HT1080 (cell line): ENCODE results near the gene DIAPH2. TPM values are rescaled to one million over a fixed set of nuclear protein-coding genes. Genes with fewer than 3 reads are reported as not detected.

ENCODE experiments used
- DNase-seq: peaks from one replicate; pipeline ENCODE4 v3.0.0-alpha.2; 2015; ENCODE audit warnings: low read depth
- total RNA-seq: library from RNA; depleted of rRNA; stranded (reverse); fragments of >200 nt; shearing (Covaris generic); gene quantifications from 2 replicates; pipeline ENCODE4 v1.2.3, GENCODE V29; 2014

Gene DIAPH2
- total RNA-seq, 1 experiment from 2014 or later, result 7.6 TPM

- DNase-seq, result no peak
Observed at GRCh38 chrX:97284531-97284930, 599.9 kb downstream of the DIAPH2 start.

DNA sequence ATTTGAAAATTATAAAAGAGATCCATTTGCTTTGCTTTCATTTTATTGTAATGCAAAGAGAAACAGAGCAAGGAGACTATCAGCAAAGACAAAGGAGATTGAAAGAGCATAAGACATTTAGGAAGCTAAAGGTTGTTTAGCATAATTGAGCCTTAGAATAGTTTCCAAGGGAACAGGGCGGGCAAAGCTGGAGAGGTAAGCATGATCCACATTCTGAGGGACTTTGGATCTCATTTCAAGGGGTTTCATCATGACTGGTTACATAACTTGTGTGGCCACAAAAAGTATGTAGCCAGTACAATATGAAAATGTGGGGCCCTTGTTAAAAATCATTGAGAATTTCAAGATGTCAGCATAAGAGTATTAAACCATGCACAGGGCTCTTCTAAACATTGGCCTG lies 605.6 kb downstream of the DIAPH2 start:
- no peak for DNase-seq

GRCh38 chrX:97294041-97294440 lies 609.4 kb downstream of the DIAPH2 start:
- no peak for DNase-seq

GRCh38 chrX:97295954-97296353 lies 611.3 kb downstream of the DIAPH2 start:
- DNase-seq, result no peak

- DNase-seq, result no peak
Observed at GRCh38 chrX:97306771-97307470, 622.3 kb downstream of the DIAPH2 start.

DNA sequence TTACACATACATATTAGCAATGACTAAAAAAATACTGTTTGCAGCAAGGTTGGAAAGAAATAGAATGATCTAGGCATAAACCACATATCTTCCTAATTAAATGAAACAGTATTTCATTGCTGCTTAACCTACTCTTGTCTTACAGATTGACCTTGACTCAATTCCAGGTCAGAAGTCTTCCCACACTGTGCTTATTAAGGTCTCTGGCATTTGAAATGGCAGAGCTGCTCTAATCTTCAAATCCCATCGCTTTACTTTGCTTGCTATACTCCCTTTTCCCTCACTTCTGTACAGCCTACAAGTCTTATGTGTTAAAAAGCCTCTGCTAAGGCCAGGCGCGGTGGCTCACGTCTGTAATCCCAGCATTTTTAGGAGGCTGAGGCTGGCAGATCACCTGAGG lies 623.5 kb downstream of the DIAPH2 start:
- no peak for DNase-seq

GRCh38 chrX:97309487-97310116 lies 625.0 kb downstream of the DIAPH2 start:
- DNase-seq, result no peak

- no peak for DNase-seq
Observed at GRCh38 chrX:97310373-97310772, 625.7 kb downstream of the DIAPH2 start.

- DNase-seq, result no peak
Observed at GRCh38 chrX:97311066-97311778, 626.6 kb downstream of the DIAPH2 start.

GRCh38 chrX:97314345-97314744 lies 629.7 kb downstream of the DIAPH2 start:
- DNase-seq, result no peak

DNA sequence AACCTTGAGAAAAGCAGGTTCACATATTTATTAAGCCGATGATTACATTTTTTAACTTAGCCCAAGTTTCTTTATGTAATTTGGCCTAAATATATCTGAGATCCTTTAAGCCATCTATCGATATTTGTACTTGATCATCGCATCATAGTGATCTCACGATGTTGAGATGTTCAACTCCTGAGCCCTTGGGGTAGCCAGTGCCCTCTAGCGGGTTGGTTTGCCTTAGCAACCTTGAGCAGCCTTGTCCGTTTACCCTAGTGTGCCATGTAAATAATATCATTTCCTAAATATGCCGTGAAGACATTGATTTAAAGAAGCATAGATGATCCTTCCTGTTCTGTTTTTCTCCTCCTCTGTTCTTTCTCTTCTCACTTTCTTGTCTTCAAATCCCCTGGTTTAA lies 631.3 kb downstream of the DIAPH2 start:
- no peak for DNase-seq

DNA sequence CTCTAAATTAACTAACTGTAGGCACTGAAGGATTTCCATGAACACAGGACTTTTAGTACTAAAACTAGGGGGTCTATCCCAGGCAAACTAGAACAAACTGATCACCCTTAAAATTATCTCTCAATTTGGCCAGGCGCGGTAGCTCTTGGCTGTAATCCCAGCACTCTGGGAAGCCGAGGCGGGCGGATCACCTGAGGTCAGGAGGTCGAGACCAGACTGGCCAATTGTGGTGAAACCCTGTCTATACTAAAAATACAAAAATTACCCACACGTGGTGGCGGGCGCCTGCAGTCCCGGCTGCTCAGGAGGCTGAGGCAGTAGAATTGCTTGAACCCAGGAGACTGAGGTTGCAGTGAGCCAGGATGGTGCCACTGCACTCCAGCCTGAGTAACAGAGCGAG lies 635.7 kb downstream of the DIAPH2 start:
- DNase-seq, result no peak

GRCh38 chrX:97322401-97322800 lies 637.8 kb downstream of the DIAPH2 start:
- no peak for DNase-seq

GRCh38 chrX:97326456-97326855 lies 641.8 kb downstream of the DIAPH2 start:
- DNase-seq, result no peak

DNA sequence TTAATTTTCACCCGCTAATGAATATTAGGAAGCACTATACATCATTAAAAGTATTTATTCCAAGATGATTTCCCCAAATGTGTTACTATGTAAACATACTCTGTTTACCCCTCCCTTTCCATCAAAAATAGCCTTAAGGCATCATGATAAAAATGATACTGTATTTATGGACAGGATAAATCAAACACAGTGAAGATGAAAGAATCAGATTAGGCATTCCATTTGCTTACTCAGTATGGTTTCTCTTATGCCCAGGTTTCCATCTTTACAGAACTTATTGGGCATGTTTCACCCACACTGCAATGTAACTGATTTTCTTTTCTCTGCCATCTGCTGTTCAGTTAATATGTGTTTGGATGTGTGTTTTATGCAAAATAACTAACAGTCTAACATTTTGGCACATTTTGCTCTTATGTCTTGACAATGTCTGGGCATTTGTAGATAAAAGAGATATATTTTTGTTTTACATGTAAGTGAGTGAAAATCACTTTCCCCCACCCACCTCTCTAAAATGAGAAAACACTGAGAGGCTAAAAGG lies 644.3 kb downstream of the DIAPH2 start:
- DNase-seq, result no peak

GRCh38 chrX:97330151-97330550 lies 645.5 kb downstream of the DIAPH2 start:
- DNase-seq, result no peak

GRCh38 chrX:97332963-97333362 lies 648.3 kb downstream of the DIAPH2 start:
- no peak for DNase-seq

- no peak for DNase-seq
Observed at GRCh38 chrX:97334850-97335249, 650.2 kb downstream of the DIAPH2 start.

DNA sequence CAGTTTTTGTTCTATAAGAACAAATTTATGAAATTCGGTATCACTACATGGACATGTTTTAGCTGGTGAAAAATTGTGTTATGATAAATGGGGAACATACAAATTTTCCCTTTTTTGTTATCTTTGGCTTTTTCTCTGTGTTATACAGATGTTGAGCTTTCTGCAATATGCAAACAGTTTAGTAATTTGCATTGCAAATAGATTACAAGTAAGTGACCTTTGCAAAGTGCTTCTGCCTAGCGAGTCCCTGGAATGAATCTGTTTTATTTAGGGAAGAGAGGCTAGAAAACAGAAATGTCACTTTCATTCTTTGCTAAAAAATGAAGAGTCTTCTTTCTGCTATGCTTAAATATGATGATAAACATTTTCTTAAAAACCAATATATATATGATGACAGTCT lies 660.1 kb downstream of the DIAPH2 start:
- no peak for DNase-seq

- DNase-seq, result no peak
Observed at GRCh38 chrX:97358941-97359340, 674.3 kb downstream of the DIAPH2 start.

DNA sequence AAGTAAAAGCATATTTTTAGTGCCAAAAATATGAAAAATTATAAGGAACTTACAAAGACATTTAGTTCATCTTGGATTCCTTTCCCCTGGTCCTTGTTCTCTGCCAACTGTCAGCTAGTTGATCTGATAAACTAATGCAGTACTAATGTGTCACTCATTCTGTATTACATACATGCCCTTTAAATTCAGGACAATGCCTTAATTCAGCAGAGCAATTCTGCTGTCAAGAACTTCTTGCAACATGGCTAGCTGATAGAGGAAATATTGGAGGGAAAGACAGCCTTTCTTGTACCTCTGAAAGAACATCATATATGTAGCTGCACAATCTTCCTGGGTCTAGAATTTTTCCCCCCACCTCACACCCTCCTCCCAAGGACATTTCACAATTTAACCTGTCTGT lies 679.2 kb downstream of the DIAPH2 start:
- DNase-seq, result no peak

DNA sequence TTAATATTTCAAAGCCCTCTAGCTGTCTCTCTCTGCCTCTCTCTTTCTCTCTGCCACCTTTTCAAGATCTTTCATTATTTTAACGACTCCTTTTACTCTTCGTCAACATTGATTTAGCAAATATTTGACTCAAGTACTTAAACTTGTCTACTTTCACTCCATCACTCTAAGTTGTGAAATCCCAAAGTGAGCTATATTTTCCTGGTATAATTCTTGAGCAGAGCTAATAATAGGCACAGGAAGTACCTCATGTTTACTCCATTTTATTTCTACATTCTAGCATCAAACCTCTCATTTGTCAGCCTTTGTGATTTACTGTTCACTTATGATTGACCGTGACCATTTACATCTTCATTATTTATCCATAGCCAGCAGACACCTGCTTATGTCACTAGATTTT lies 681.6 kb downstream of the DIAPH2 start:
- DNase-seq, result no peak
